Spinal cord (tissue), 10 donors: ENCODE measurements around the gene POLD1. TPM values are rescaled to one million over a fixed set of nuclear protein-coding genes. Genes with fewer than 3 reads are reported as not detected.

Experiments used
- DNase-seq, 6 donors: peaks; one replicate each; pipeline versions ENCODE4 v3.0.0 to v3.0.0-alpha.2; 2013 to 2015; ENCODE audit warnings: low spot score in 6 of 6, low read depth in 4 of 6
- H3K27ac ChIP-seq: one replicate; pipeline ENCODE4 v1.5.1; 2013; ENCODE audit warnings: low read depth, low read length, control low read depth
- H3K27me3 ChIP-seq: one replicate; pipeline ENCODE4 v1.6.1; 2013; ENCODE audit warnings: low read length; ENCODE audit not compliant: control insufficient read depth, insufficient read depth
- H3K36me3 ChIP-seq: one replicate; pipeline ENCODE4 v1.6.1; 2013; ENCODE audit warnings: low read length; ENCODE audit not compliant: control insufficient read depth, insufficient read depth
- H3K4me1 ChIP-seq: one replicate; pipeline ENCODE4 v1.6.1; 2013; ENCODE audit warnings: low read length; ENCODE audit not compliant: control insufficient read depth, insufficient read depth
- H3K4me3 ChIP-seq: one replicate; pipeline ENCODE4 v1.5.1; 2013; ENCODE audit warnings: low read depth, low read length, control low read depth
- H3K9me3 ChIP-seq: one replicate; pipeline ENCODE4 v1.6.1; 2013; ENCODE audit warnings: low read length; ENCODE audit not compliant: control insufficient read depth, insufficient read depth
- WGBS: methylation state at CpG from one replicate; pipeline ENCODE4 v1.1.5; 2013; ENCODE audit warnings: missing lambda C conversion rate; ENCODE audit not compliant: insufficient coverage; 5-methylcytosine and 5-hydroxymethylcytosine counted together
- polyA plus RNA-seq, 2 donors: library from polyadenylated mRNA; unstranded; fragments of 120-200 nt; gene quantifications; one replicate each; pipeline ENCODE4 v1.2.1, GENCODE V29; 2013; ENCODE audit not compliant: insufficient read length in 2 of 2
- total RNA-seq, 2 donors: library from RNA; depleted of rRNA in 1 of 2; stranded (reverse); fragments of 120-200 nt in 1 of 2; fragments of >200 nt in 1 of 2; gene quantifications; one replicate each; pipeline versions ENCODE4 v1.2.3 to v1.2.4, GENCODE V29; 2013 to 2014
- donor health status: healthy.

POLD1 gene
- total and polyA plus RNA-seq, 4 donors = 13.1 to 29.1 (median 25.0) TPM

DNA sequence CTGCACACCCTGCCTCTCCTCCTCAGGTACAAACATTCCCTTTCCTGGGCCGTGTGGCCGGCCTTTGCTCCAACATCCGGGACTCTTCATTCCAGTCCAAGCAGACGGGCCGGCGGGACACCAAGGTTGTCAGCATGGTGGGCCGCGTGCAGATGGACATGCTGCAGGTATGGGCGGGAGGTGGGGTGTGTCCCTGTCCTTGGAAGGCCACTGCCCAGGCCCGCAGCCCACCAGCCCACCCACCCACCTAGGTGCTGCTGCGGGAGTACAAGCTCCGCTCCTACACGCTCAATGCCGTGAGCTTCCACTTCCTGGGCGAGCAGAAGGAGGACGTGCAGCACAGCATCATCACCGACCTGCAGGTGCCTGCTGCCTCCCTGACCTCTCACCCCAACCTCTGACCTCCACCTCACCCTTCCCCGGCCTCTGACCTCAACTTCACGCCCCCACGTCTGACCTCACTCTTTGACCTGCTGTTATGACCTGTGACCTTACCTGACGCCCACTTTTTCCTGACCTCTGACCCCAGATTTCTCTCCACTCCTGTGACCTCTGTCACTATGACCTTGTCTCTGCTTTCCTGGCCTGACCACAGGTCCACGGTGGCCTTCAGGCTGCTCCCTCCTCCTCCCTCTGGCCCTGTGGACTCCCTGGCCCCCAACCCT lies 22.1 kb downstream of the POLD1 start:
- Histone ChIP-seq H3K4me1 (no peaks in the 10 kb centered on the region), H3K36me3 (peaks cover 79% of the 10 kb centered on the region), H3K4me3 (no peak overlapping the region), H3K9me3 (no peaks in the 10 kb centered on the region), H3K27ac (no peak overlapping the region), H3K27me3 (no peaks in the 10 kb centered on the region)
- 90% methylated on average over 20 of the region's 22 CpGs for WGBS
- no peak for DNase-seq

DNA sequence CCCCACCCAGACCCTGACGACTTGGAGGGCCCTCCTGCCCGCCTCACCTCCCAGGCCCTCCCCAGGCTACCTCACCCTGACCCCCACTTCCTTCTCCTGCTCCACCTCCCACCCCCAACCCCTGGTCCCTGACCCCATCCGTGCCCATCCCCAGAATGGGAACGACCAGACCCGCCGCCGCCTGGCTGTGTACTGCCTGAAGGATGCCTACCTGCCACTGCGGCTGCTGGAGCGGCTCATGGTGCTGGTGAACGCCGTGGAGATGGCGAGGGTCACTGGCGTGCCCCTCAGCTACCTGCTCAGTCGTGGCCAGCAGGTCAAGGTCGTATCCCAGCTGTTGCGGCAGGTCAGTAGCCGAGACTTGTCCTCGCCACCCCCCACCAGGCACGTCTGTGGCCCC lies 22.7 kb downstream of the POLD1 start:
- Histone ChIP-seq H3K9me3 (no peaks in the 10 kb centered on the region), H3K27me3 (no peaks in the 10 kb centered on the region), H3K27ac (no peak overlapping the region), H3K36me3 (peaks cover 74% of the 10 kb centered on the region), H3K4me1 (no peaks in the 10 kb centered on the region), H3K4me3 (no peak overlapping the region)
- WGBS = 93% methylated on average over 18 of the region's 19 CpGs
- DNase-seq = no peak

DNA sequence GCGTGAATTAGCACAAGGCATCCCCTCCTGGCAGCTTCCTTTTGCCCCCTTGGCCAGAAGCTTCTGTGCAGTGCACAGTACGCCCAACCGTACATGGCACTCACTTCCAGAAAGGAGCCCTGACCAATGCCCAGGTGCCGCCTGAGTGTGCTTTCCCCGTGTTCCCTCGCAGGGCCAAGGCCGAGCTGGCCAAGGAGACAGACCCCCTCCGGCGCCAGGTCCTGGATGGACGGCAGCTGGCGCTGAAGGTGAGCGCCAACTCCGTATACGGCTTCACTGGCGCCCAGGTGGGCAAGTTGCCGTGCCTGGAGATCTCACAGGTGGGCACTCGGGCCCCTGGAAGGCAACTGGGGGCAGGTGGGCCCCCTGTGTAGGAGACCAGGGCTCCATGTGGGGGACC lies 25.2 kb downstream of the POLD1 start:
- H3K4me3 ChIP-seq = no peak overlapping the region
- no peak for DNase-seq
- H3K9me3 ChIP-seq = no peaks in the 10 kb centered on the region
- no peaks in the 10 kb centered on the region for H3K27me3 ChIP-seq
- H3K27ac ChIP-seq = no peak overlapping the region
- H3K36me3 ChIP-seq = peaks cover 64% of the 10 kb centered on the region
- H3K4me1 ChIP-seq = peaks cover under 1% of the 10 kb centered on the region
- WGBS = 96% methylated on average over 17 of the region's 17 CpGs

DNA sequence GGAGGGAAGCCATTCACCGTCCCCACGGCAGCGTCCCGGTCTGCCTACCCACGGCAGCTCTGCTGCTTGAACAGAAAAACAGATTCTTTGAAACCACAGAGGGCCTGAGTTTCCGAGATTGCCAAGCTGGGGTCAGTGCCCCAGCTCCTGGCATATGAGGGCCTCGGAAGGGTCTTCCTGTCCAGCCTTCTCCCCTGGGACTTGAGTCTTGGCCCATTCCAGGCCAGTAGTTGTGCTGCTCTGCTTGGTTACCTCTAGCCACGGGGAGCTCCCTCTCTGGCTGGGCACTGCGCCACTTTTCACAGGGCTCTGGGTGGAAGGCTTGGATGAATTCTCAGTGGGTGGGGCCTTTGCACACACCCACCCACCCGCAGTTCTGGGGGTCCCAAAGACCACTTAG lies 26.0 kb downstream of the POLD1 start:
- 87% methylated on average over 8 of the region's 10 CpGs for WGBS
- peaks cover 69% of the 10 kb centered on the region for H3K36me3 ChIP-seq
- H3K27me3 ChIP-seq = no peaks in the 10 kb centered on the region
- H3K4me3 ChIP-seq = no peak overlapping the region
- H3K27ac ChIP-seq = no peak overlapping the region
- H3K4me1 ChIP-seq = peaks cover 8% of the 10 kb centered on the region
- H3K9me3 ChIP-seq = no peaks in the 10 kb centered on the region
- DNase-seq = no peak

DNA sequence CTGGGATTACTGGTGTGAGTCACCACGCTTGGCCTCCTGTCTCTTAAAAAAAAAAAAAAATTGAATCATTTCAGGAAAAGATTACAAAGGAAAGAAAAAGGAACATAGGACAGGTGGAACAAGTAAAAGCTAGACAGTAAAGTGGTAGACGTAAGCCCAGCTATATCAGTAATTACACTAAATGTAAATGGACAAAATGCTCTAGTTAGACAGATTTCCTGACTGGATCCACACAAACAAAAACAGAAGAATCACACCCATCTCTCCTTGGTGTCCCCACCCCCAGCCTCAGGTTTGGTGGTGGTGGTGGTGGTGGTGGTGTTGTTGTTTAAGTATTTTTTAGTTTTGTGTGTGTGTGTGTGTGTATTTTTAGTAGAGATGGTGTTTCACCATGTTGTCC lies 28.3 kb downstream of the POLD1 start:
- no CpG with 5 or more reads among the region's 2 CpGs for WGBS
- Histone ChIP-seq H3K9me3 (no peaks in the 10 kb centered on the region), H3K4me3 (no peak overlapping the region), H3K27me3 (peaks cover 5% of the 10 kb centered on the region), H3K27ac (no peak overlapping the region), H3K4me1 (peaks cover 8% of the 10 kb centered on the region), H3K36me3 (peaks cover 72% of the 10 kb centered on the region)
- DNase-seq = no peak

DNA sequence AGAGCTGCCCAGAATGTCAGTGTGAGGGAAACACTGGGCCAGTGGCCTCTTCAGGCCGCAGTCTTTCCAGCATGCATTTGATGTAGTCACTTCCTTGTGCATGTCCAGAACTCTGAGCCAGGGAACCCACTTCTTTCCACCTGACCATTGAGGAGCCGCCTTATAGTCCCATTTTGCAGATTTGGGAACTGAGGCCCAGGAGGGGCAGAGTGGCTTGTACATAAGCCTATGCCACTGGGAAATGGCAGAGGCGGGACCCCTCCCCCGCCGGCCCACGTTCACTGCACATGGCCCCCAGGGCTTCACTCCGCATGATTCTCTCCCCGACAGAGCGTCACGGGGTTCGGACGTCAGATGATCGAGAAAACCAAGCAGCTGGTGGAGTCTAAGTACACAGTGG lies 28.9 kb downstream of the POLD1 start:
- Histone ChIP-seq H3K9me3 (no peaks in the 10 kb centered on the region), H3K4me1 (peaks cover 8% of the 10 kb centered on the region), H3K36me3 (peaks cover 71% of the 10 kb centered on the region), H3K27me3 (peaks cover 10% of the 10 kb centered on the region), H3K4me3 (no peak overlapping the region), H3K27ac (no peak overlapping the region)
- DNase-seq = no peak
- WGBS = 93% methylated on average over 9 of the region's 13 CpGs

DNA sequence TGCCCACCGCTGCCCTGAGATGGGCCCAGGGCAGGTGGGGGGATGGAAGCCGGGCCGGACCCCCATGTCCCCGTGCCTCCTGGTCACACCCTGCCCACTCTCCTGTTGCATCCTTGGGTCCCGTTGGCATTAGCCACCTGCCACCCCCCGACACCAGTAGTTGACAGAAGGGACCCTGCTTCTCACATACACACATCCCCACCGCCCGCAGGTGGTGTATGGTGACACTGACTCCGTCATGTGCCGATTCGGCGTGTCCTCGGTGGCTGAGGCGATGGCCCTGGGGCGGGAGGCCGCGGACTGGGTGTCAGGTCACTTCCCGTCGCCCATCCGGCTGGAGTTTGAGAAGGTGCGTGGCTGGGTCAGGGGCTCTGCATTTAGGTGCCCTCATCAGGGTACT lies 29.4 kb downstream of the POLD1 start:
- 94% methylated on average over 18 of the region's 21 CpGs for WGBS
- Histone ChIP-seq H3K4me1 (peaks cover 12% of the 10 kb centered on the region), H3K9me3 (no peaks in the 10 kb centered on the region), H3K27ac (no peak overlapping the region), H3K36me3 (peaks cover 68% of the 10 kb centered on the region), H3K27me3 (peaks cover 14% of the 10 kb centered on the region), H3K4me3 (no peak overlapping the region)
- DNase-seq = no peak

DNA sequence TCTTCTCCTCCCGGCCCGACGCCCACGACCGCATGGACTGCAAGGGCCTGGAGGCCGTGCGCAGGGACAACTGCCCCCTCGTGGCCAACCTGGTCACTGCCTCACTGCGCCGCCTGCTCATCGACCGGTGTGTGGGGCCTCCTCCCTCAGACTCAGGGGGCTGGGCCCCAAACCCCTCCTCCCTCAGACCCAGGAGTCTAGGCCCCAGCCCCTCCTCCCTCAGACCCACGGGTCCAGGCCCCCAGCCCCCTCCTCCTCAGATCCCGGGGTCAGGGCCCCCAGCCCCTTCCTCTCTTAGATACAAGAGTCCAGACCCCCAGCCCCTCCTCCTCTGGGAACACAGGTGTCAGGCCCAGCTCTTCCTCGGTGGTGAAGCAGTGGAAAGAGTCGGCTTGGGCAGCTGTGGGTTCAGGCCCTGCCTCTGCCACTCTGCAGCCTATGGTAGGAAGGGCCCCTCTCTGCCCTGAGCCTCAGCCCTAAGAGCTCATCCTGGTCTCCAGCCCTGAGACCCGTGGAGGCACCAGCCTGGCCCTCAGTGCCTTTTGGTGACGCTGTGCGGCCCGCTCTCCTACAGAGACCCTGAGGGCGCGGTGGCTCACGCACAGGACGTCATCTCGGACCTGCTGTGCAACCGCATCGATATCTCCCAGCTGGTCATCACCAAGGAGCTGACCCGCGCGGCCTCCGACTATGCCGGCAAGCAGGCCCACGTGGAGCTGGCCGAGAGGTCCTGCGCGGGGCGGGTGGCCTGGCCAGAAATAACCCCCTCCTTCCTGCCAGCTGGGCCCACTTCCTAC lies 30.9 kb downstream of the POLD1 start:
- H3K27me3 ChIP-seq = peaks cover 29% of the 10 kb centered on the region
- 46% methylated on average over 30 of the region's 37 CpGs for WGBS
- peak in 3 of 6 donors; percentile 22 to 70 (median 64) for DNase-seq
- H3K4me3 ChIP-seq = no peak overlapping the region
- no peaks in the 10 kb centered on the region for H3K9me3 ChIP-seq
- H3K36me3 ChIP-seq = peaks cover 54% of the 10 kb centered on the region
- peaks cover 16% of the 10 kb centered on the region for H3K4me1 ChIP-seq
- H3K27ac ChIP-seq = no peak overlapping the region

DNA sequence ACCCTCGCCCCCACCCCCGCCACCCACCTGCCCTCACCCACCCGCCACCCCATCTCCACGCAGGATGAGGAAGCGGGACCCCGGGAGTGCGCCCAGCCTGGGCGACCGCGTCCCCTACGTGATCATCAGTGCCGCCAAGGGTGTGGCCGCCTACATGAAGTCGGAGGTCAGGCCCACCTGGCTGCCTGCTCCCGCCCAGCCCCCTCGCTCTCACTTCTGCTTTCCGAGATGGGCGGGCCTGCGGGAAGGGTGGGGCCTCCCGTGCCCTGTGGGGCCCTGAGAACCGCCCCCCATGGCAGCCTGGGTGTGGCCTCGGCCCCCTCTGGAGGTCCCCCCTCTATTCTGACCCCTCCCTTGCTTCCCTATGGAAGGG lies 31.5 kb downstream of the POLD1 start:
- DNase-seq = no peak
- Histone ChIP-seq H3K9me3 (no peaks in the 10 kb centered on the region), H3K4me1 (peaks cover 16% of the 10 kb centered on the region), H3K36me3 (peaks cover 48% of the 10 kb centered on the region), H3K4me3 (no peak overlapping the region), H3K27me3 (peaks cover 33% of the 10 kb centered on the region), H3K27ac (no peak overlapping the region)
- 86% methylated on average over 20 of the region's 22 CpGs for whole genome bisulfite sequencing
